ENCODE data around the gene TKFC.

Gene TKFC

DNA sequence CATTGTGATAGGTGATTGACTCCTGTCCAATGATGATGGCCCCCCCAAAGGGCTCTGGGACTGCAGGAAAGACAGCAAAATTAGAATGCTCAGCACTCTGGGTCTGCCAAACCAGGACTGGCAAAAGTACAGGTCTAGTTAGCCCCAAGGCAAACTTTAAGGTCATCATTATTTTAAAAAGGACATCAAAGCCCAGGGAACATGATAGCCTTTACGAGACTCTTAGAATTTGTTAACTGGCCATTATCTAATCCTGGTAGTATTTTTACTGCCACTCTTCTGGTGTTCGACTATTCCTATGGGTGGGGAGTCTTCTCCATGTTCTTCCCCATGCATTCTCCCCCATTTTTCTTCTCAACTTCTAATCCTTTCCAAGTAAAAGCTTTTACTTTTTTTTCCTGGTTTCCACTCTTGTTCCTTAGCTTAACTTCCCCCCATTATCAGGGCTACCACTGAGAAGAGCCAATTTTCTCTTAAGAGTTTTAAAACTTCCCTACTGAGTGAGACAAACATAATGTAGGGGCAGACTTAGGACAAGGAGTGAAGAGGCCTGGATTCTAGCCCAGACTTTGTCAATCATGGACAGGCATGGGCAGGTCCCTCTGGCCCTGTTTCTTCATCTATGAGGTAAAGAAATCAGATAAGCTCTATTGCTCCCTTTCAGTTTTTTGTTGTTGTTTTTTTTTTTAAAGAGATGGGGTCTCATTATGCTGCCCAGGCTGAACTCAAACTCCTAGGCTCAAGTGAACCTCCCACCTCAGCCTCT lies 7.2 kb upstream of the TKFC start:
- Histone ChIP-seq H3K9me3 (ENCODE audit: control insufficient read depth, low read length) (no peaks in the 10 kb centered on the region), H3K36me3 (ENCODE audit: control insufficient read depth, insufficient read depth, low read length) (peaks cover 100% of the 10 kb centered on the region), H3K4me3 (ENCODE audit: extremely low read depth, insufficient read depth, low read length, poor library complexity, severe bottlenecking) (no peak overlapping the region), H3K27ac (ENCODE audit: low read depth, low read length, severe bottlenecking) (no peak overlapping the region), H3K4me1 (ENCODE audit: control insufficient read depth, insufficient read depth, low read length, poor library complexity, severe bottlenecking) (peaks cover under 1% of the 10 kb centered on the region)
- 100% methylated on average over 1 of the region's 2 CpGs; no CpG with 5 or more reads in 1 of the 2 experiments for WGBS, 2 experiments (ENCODE audit: insufficient coverage in 2 of 2)

DNA sequence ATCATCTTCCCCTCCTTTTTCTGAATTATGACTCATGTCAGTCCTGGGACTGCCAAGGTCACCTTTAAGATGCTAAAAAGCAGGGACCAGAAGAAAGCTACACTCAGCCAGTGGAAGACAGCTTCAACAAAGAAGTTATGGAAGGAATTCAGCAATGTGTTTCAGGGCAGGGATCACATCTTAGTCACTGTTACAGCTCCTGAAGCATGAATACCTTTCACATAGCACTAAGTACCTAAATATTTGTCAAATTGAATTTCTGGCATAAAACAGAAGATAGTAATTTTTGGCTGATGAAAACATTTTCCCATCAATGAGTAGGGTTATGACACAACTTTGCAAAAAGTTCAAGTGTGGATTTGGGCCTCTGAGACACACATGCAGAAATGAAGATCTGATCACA lies 5.4 kb upstream of the TKFC start:
- no peak overlapping the region for H3K27ac ChIP-seq (ENCODE audit: low read depth, low read length, severe bottlenecking)
- no peaks in the 10 kb centered on the region for H3K9me3 ChIP-seq (ENCODE audit: control insufficient read depth, low read length)
- H3K4me3 ChIP-seq (ENCODE audit: extremely low read depth, insufficient read depth, low read length, poor library complexity, severe bottlenecking) = no peak overlapping the region
- peaks cover 11% of the 10 kb centered on the region for H3K4me1 ChIP-seq (ENCODE audit: control insufficient read depth, insufficient read depth, low read length, poor library complexity, severe bottlenecking)
- H3K36me3 ChIP-seq (ENCODE audit: control insufficient read depth, insufficient read depth, low read length) = peaks cover 92% of the 10 kb centered on the region

DNA sequence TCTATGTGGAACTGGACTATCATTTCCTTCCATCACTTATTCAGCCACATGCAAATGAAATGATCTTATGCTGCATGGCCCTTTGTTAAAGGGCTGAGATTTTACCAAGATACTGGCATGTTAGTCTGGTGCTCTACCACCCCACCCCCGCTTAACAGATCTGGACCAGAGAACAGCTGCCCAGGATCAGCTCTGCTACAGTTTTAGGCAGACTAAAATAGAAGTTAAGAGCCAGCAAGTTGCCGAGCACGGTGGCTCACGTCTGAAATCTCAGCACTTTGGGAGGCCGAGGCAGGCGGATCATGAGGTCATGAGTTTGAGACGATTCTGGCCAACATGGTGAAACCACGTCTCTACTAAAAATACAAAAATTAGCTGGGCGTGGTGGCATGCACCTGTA lies 4.7 kb upstream of the TKFC start:
- Histone ChIP-seq H3K4me3 (ENCODE audit: extremely low read depth, insufficient read depth, low read length, poor library complexity, severe bottlenecking) (no peak overlapping the region), H3K27ac (ENCODE audit: low read depth, low read length, severe bottlenecking) (no peak overlapping the region), H3K9me3 (ENCODE audit: control insufficient read depth, low read length) (no peaks in the 10 kb centered on the region), H3K4me1 (ENCODE audit: control insufficient read depth, insufficient read depth, low read length, poor library complexity, severe bottlenecking) (peaks cover 11% of the 10 kb centered on the region), H3K36me3 (ENCODE audit: control insufficient read depth, insufficient read depth, low read length) (peaks cover 85% of the 10 kb centered on the region)
- 88 to 95% methylated on average over 9 of the region's 9 CpGs for WGBS, 2 experiments (ENCODE audit: insufficient coverage in 2 of 2)

DNA sequence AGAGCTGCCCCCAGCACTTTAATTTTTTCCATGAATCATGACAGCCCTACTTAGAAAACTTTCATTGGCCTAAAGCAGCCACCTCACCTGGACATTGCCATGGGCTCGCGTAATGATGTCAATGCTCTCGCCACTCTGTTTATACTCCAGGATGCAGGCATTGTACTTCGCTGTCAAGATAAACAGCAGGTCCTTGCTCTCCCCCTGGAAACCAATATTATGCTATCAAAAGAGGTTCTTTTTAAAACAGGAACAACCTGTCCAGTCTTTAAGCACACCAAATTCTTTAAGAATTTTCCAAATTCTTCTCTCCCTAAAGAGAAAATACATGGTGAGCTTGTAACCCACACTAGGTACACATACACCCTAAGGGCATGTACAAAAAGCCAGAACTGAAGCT lies 3.2 kb upstream of the TKFC start:
- Histone ChIP-seq H3K4me3 (ENCODE audit: extremely low read depth, insufficient read depth, low read length, poor library complexity, severe bottlenecking) (no peak overlapping the region), H3K27ac (ENCODE audit: low read depth, low read length, severe bottlenecking) (no peak overlapping the region), H3K4me1 (ENCODE audit: control insufficient read depth, insufficient read depth, low read length, poor library complexity, severe bottlenecking) (peaks cover 16% of the 10 kb centered on the region), H3K36me3 (ENCODE audit: control insufficient read depth, insufficient read depth, low read length) (peaks cover 70% of the 10 kb centered on the region), H3K9me3 (ENCODE audit: control insufficient read depth, low read length) (no peaks in the 10 kb centered on the region)
- 96 to 100% methylated on average over 4 of the region's 4 CpGs for WGBS, 2 experiments (ENCODE audit: insufficient coverage in 2 of 2)

DNA sequence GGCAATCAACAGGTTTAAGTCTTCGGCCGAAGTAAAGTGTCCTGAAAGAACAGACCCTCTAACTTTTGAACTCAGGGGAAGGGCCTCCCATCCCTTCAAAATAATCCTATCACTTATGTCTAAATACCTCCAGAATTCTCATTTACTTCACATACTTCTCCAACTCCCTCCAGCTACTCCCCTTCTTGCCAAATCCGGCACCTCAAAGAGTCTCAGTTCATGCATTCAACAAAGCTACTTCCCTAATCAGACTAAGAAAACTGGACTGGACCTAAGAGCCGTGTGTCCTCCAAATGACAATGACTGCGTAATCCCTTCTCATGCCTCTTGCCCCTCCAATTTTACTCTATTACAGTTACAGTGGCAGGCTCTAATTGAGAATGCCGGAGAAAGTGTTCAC lies 1.4 kb upstream of the TKFC start:
- Histone ChIP-seq H3K36me3 (ENCODE audit: control insufficient read depth, insufficient read depth, low read length) (peaks cover 52% of the 10 kb centered on the region), H3K4me3 (ENCODE audit: extremely low read depth, insufficient read depth, low read length, poor library complexity, severe bottlenecking) (peak overlapping the region; percentile 96), H3K9me3 (ENCODE audit: control insufficient read depth, low read length) (no peaks in the 10 kb centered on the region), H3K27ac (ENCODE audit: low read depth, low read length, severe bottlenecking) (no peak overlapping the region), H3K4me1 (ENCODE audit: control insufficient read depth, insufficient read depth, low read length, poor library complexity, severe bottlenecking) (peaks cover 16% of the 10 kb centered on the region)
- WGBS, 2 experiments (ENCODE audit: insufficient coverage in 2 of 2) = 88% methylated on average over 6 of the region's 6 CpGs

DNA sequence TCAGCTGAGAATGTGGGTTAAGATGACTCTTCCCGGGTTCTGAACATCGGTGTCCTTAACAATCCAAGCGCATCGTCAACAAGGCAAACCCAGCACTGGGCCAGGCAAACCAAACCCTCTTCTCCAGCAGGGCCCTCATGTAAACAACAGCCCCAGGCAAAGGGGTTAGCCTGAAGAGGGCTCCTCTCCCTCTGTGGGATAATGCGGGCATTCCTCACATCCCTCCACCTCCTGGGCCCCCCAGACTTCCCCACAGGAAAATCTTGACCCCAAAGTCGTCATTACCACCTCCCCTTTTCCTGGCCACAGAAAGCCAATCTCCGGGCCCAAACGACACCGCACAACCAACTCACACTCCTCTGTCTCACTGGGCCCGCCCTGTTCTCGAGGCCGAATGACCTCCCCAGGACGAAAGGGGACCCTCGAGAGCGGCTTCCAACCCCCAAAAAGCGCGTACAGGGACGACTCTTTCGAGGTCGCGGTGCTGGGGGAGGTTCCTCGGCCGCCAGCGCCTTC lies 689 bp upstream of the TKFC start:
- Histone ChIP-seq H3K4me3 (ENCODE audit: extremely low read depth, insufficient read depth, low read length, poor library complexity, severe bottlenecking) (peak overlapping the region; percentile 96), H3K27ac (ENCODE audit: low read depth, low read length, severe bottlenecking) (peak overlapping the region; percentile 87), H3K4me1 (ENCODE audit: control insufficient read depth, insufficient read depth, low read length, poor library complexity, severe bottlenecking) (peaks cover 16% of the 10 kb centered on the region), H3K36me3 (ENCODE audit: control insufficient read depth, insufficient read depth, low read length) (peaks cover 46% of the 10 kb centered on the region), H3K9me3 (ENCODE audit: control insufficient read depth, low read length) (no peaks in the 10 kb centered on the region)
- 1 to 2% methylated on average over 22 to 24 of the region's 24 CpGs for WGBS, 2 experiments (ENCODE audit: insufficient coverage in 2 of 2)

DNA sequence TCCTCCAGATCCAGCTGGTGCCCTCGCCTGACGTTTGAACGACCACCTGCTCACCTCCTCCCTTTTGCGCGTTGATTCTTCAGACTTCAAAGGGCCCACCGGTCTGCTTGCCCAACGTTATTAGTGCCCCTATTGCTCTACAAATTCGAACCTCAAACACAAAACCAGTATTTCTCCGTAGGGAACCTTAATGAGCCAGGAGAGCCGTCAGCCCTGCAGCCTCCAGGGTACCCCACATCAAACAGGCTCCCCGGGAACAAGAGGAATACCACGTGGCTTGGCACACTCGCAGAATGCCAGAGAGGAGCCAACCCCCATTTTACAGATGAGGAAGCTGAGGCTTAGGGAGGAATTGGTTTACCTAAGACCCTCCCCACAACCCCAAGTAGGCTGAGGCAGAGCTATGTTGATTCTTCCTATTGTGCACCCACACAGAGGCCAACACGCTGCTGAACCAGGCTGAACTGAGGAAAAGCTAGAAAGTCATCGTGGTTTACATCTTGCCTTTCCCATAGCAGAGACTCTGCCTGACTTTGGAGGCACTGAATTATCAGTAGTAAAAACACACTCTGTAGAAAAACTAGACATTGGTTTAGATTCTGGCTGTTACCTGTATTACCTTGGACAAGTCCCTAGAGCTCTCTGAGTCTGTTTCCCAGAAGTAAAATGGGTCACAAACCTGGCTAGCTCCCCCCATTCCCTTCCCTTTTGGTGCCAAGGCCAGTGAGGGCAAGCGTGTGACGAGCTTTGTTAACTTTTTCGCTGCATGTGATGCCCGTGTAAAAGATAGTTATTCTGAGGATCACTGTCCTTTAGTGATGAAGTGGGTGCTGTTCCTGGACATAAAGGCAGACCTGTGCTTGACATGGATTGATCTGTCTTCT lies 764 bp downstream of the TKFC start:
- peak overlapping the region; percentile 85 for H3K27ac ChIP-seq (ENCODE audit: low read depth, low read length, severe bottlenecking)
- peaks cover 16% of the 10 kb centered on the region for H3K4me1 ChIP-seq (ENCODE audit: control insufficient read depth, insufficient read depth, low read length, poor library complexity, severe bottlenecking)
- H3K36me3 ChIP-seq (ENCODE audit: control insufficient read depth, insufficient read depth, low read length) = peaks cover 37% of the 10 kb centered on the region
- no peaks in the 10 kb centered on the region for H3K9me3 ChIP-seq (ENCODE audit: control insufficient read depth, low read length)
- peak overlapping the region; percentile 96 for H3K4me3 ChIP-seq (ENCODE audit: extremely low read depth, insufficient read depth, low read length, poor library complexity, severe bottlenecking)
- WGBS, 2 experiments (ENCODE audit: insufficient coverage in 2 of 2) = 36 to 53% methylated on average over 8 to 11 of the region's 19 CpGs

DNA sequence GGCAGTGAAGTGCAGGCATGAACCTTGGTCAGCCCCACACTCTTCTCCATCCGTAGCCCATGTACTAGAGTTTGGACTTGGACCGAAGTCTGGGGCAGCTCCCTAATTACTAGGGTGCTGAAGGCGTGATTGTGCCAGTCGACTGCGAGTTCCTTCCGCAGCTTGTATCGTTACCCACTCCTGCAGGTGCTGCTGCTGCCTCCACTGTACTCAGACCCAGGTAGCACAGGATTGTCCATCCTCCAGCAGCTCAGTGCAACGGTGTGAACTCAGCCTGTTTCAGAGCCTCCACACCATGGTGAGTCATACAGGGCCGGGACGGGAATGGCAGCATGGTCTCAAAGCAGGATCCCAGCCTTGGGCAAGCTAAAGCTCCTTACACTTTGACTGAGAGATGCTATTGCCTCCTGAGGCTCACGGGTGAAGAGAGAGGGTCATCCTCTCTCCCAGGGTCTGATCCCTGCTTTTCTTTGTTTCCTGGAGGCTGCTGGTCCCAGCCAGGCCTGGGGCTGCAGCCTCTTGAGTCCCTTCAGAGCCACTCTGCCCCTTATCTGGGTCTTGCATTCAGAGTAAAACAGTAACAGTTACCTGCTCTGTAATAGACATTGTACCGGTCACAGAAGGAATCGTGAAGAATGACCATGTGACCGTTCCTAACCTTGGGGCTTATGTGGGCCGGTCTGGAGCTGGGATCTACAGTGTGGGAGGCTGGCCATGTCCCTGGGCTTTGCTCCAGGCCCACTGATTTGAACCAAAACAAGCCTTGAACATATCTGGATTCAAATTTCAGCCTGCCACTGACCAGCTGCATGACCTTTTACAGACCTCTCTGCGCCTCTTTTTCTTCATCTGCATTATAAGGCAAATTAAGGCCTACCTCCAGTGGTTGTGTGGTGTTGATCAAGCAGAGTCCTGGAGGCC lies 1.7 kb downstream of the TKFC start:
- Histone ChIP-seq H3K4me3 (ENCODE audit: extremely low read depth, insufficient read depth, low read length, poor library complexity, severe bottlenecking) (no peak overlapping the region), H3K4me1 (ENCODE audit: control insufficient read depth, insufficient read depth, low read length, poor library complexity, severe bottlenecking) (peaks cover 16% of the 10 kb centered on the region), H3K9me3 (ENCODE audit: control insufficient read depth, low read length) (no peaks in the 10 kb centered on the region), H3K36me3 (ENCODE audit: control insufficient read depth, insufficient read depth, low read length) (peaks cover 28% of the 10 kb centered on the region), H3K27ac (ENCODE audit: low read depth, low read length, severe bottlenecking) (no peak overlapping the region)
- 91 to 98% methylated on average over 14 to 15 of the region's 16 CpGs for WGBS, 2 experiments (ENCODE audit: insufficient coverage in 2 of 2)

DNA sequence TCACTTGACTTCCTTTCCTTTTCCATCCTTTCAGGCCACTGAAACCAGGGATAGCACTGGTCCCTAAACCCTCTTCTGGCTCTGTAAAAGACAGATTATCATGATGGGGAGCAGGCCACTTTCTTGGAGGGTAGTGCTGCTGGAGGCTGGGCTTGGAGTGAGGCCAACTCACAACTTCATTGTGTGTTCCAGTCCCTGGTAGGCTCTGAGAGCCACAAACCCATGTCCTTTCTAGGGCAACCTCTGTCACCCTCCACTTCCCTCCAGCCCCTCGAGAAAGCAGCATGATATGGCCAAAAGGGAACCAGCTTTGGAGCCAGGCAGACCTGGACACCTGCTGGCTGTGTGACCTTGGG lies 2.3 kb downstream of the TKFC start:
- Histone ChIP-seq H3K36me3 (ENCODE audit: control insufficient read depth, insufficient read depth, low read length) (peaks cover 22% of the 10 kb centered on the region), H3K4me1 (ENCODE audit: control insufficient read depth, insufficient read depth, low read length, poor library complexity, severe bottlenecking) (peaks cover 16% of the 10 kb centered on the region), H3K9me3 (ENCODE audit: control insufficient read depth, low read length) (no peaks in the 10 kb centered on the region), H3K27ac (ENCODE audit: low read depth, low read length, severe bottlenecking) (no peak overlapping the region), H3K4me3 (ENCODE audit: extremely low read depth, insufficient read depth, low read length, poor library complexity, severe bottlenecking) (no peak overlapping the region)
- WGBS, 2 experiments (ENCODE audit: insufficient coverage in 2 of 2) = 67% methylated on average over 1 of the region's 1 CpG; no CpG with 5 or more reads in 1 of the 2 experiments

Data from mesodermal cell (in vitro differentiated cells).